Stimulated activated CD8-positive, alpha-beta memory T cell treated with anti-CD3 and anti-CD28 coated beads, Interleukin-2, amount 100 ng/mL, for 1 hour (primary cell): ENCODE measurements around the gene REG4.
"Not testable (repeated sequence)": the region's sequence is repeated elsewhere in the genome, so short reads cannot be mapped to it uniquely, and the experiment has no call there.

Experiments
- DNase-seq, 2 donors: peaks; one replicate each; pipeline ENCODE4 v3.0.0-alpha.2; 2020; ENCODE audit warnings: low read depth in 2 of 2

Gene REG4

DNA sequence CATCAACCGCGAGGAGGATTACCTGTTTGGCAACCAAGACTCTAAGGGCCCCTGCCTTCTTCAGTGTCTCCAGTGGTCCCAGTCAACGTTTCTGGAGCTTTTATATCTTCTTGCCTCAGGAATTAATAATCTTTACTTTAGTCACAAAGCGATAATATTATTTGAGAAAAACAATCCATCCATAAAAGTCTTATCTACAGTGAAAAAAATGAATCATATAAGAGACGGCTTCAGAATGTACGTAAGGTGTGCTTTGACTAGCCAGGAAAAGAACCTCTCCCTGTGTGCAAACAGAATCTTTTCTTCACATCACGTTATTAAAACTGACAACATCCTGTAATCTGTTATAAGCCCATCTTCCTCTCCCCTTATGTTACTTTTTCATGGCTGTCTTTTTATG lies at the start of gene REG4:
Gene REG4 (minus strand): TSS at position 74 of the 400 bp plus-strand sequence. CDS start 2,691 bp downstream, outside the sequence.
- DNase-seq: no peak

DNA sequence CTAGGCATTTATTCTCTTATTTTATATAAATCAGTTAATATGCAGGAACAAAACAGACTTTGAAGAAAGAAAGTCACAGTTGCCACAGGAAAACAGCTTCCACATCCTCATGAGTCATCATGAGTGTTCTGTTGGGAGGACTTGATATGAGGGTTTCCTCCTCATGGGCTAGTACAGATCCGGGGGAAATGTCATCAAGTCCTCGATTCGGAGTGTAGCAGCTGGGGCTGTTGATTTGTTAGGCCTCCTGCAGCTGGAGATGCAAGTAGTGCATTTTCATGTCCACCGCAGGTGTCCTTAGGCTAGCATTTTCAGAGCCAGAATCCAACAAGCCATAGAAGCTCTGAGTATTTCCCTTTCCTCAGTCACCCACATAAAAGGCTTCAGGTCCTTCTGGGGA lies 48.4 kb upstream of the REG4 start:
- no peak for DNase-seq

DNA sequence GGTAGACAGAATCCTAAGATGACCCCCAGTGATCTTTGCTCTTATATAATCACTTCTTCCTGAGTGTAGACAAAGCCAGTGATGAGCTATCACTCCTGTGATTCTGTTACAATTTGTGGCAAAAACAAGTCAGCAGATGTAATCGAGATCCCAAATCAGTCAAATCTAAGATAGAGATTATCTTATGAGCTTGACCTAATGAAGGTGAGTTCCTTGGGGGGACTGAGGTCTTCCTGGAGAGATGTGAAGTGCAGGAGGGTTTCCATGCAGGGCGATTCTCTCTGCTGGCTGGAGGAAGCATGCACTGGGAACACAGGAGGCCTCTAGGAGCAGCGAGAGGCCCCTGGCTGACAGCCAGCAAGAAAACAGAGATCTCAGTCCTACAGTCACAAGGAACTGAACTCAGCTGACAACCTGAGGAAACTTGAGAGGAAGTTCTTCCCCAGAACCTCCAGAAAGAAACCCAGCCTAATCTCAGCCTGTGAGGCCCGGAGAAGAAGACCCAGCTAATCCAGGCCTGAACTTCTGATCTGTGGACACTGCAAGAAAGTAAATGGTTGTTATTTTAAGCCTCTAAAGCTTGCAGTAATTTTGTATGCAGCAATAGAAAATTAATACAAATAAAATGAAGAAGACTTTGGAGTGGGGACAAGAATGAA lies 47.4 kb upstream of the REG4 start:
- not testable (repeated sequence) for DNase-seq

DNA sequence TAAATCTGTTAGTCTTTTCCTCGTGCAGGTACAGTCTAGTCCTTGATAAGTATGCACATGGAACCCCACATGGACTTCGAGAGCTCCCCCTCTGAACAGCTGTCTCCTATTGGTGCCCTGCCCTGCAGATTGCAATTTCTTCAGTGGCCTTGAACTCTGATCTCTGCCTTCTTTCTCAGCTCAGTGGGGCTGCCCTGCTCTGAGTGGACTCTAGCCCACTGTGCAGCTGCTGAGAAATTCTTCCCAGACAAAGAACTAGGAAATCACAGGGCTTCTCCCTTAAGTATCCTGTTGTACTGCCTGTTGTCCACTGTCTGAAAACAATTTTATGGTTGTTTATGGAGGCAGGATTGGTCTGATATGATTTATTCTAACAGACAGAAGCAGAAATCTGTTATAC lies 46.9 kb upstream of the REG4 start:
- no peak for DNase-seq

DNA sequence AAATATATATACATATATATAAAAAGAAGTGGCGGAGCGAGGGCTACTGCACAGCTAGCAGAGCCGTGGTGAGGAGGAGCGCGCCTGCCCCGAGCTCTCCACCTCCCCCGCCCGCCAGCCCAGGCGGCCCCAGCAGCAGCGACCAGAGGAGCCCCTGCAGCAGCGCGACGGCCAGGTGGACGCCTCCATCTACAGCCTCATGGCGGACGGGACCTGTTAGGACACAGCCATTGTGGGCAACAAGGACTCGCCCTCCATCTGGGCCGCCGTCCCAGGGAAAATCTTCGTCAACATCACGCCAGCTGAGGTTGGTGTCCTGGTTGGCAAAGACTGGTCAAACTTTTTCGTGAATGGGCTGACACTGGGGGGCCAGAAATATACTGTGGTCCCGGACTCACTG lies 41.9 kb upstream of the REG4 start:
- DNase-seq: no peak

DNA sequence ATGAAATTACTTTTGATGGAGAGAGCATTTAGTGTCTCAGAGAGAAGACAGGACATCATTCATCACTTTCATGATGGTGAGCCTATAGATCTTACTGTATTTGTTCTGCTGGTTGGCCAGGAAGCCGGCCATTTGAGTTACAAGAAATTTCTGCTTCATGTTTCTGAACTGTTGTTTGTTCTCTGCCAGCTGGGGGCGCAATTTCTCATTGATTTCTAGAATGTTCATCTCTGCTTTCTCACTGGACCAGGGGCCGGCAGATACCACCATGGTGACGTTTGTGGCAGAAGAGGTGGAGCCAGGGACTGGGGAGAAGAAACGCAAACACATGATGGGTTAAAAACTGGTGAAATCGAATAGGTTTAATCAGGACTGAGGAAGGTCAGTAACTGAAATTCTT lies 32.9 kb upstream of the REG4 start:
- not testable (repeated sequence) for DNase-seq

DNA sequence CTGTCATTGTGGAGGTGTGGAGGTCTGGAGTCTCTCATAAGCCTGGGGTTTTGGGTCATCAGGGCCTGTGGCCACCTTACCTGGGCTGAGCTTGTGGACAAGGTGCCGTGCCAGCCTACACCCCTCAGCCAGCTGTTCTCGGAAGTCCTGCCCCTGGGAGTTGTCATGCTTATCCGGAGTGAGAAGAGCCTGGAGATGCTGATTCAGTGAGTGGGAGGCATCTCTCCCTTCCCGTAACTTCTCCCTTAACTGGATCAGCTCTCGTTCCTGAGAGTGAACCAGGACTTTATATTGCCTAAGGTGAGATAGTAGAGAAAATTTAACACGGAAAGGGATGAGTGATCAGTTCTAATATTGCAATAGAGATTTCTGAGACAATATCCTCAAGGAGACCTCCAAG lies 30.0 kb upstream of the REG4 start:
- no peak for DNase-seq

DNA sequence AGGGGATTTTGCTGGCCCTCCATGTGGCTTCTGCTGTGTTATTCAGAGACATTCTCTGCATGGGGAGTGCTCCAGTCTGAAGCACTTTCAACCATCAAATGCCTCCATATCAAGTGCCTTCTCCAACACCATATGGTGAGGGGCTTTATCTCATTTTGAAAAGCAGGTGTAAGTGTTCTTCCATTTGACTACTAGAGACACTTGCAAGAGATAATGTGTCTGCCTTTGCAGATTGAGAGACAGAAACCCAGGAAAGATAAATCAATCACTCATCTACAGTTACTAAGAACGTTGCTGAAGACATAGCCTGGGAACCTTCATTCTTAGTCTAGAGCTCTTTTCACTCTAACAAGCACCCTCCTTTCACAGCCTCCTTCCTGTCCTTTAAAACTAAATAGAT lies 29.5 kb upstream of the REG4 start:
- DNase-seq: no peak

DNA sequence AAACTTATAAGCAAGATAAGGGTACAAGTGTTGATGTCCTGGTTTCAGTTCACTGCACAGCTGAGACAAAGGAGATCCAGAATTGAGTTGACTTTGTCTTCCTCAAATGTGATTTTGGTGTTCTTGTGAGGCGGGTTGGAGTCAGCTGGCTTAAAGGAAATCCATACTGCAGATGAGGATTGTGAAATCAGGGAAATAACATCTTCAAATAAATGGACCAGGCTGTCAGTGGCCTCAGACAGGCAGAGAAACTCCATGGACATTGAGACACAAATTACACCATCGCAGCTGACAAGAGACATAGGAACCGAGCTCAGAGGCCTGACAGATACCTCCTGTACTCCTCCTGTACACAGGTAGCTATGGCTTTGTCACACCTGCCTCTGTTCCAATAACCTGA lies 27.0 kb upstream of the REG4 start:
- no peak for DNase-seq

DNA sequence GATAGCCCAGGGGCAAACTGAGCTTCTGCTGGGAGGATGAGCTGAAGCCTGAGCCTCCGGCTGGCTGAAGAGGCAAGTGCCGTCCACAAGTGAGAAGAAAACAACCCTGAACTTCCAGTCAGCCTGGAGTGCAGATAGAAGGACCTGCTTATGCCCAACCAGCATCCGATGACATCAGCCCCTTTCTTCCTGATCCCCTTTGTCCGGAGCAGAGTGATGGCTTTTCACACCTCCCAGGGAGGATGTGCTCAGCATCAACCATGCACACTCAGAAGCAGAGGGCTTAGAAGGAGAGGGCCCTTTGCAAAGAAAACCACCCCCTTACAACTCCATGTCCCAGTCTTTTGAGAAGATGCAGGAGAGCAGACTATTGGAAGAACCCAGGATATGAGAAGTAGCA lies 23.7 kb upstream of the REG4 start:
- DNase-seq: no peak

DNA sequence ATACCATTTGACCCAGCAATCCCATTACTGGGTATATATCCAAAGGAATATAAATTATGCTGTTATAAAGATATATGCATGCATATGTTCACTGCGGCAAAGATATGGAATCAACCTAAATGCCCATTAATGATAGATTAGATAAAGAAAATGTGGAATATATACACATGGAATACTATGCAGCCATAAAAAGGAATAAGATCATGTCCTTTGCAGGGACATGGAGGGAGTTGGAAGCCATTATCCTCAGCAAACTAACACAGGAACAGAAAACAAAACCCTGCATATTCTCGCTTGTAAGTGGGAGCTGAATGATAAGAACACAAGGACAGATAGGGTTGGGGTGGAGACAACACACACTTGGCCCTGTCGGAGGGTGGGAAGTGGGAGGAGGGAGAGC lies 19.8 kb upstream of the REG4 start:
- DNase-seq: no peak

DNA sequence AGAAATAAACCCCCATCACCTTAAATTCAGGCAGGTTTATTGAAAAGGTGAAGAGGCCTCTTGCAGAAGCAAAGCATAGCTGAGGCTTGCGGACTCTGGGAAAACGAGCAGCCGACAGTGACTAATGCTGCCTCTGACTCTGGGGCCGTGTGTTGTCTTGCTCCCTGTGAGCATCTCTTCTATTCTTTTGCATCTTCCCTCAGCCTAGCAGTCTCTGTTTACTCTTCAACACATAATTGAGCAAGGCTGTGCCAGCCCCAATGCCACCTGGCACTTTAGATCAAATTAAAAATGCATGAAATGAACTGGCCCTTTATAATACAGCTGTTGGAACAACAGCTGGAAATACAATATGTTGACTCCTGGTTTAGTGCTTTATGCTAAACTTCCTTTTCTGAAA lies 18.4 kb upstream of the REG4 start:
- no peak for DNase-seq

DNA sequence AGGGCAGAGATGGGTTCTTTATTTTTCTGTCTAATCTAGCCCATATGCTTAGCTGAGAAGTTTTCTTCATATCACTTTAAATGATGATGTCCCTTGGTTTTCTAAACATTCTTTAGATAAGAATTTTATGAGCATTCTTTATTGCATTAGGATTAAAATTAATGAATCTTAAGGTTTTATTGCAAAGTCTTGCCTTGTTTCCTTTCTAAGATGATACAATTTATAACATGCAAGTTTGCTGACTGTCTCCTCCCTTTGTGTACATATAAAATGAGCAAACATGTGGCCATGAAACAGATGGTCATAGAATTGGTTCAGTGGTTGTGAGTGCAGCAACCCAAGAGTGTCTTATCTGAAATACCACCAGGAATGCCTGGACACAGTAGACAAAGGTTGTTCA lies 17.7 kb upstream of the REG4 start:
- not testable (repeated sequence) for DNase-seq

DNA sequence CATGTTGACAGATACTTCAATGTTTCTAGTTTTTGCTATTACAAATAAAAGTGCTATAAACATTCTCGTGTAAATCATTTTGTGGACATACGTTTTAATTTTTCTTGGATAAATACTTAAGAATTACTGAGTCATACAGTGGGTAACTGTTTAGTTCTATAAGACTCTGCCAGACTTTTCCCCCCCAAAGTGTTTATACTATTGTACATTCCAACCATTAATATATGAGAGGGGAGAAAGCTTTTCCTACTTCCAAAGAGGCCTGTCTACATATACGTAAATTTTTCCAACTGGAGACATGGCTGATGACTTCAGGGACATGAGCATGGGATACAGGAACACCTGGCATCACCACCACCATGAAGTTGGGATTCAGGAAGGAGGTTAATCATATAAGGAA lies 17.0 kb upstream of the REG4 start:
- no peak for DNase-seq

DNA sequence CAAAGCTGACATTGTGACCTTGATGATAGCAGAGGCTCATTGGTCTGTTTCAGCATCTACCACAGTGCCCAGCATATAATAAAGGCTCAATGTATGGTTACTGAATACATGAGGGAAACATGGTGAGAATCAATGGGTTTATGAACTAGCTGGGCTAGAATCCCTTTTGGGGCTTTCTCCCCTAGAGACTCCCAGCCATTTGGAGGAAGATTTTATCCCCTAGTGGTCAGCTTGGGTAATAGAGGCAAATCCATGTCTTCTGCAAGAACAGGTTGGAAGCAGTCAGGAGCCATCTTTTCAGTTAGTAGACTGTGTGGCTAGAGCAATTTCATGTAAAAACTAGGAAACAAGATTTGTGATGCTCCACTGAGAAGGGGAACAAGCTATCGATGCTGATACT lies 15.8 kb upstream of the REG4 start:
- DNase-seq: no peak

DNA sequence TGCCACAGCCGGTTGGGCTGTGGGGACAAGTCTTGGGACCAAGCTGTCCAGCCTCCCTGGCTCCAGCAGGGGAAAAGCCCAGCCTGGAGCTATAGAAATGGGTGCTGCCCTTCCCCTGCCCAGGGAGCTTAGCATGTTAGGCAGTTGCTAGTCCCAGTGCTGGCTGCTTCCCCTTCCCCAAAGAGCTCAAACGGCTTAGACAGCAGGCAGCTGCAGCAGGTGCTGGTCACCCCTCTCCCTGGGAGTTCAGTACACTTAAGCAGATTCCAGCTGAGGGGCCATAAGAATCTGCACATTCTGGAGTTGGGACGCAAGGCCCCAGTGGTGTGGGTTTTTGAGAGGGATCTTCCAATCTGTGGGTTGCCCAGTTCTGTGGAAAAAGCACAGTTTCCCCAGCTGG lies 11.1 kb upstream of the REG4 start:
- DNase-seq: no peak

DNA sequence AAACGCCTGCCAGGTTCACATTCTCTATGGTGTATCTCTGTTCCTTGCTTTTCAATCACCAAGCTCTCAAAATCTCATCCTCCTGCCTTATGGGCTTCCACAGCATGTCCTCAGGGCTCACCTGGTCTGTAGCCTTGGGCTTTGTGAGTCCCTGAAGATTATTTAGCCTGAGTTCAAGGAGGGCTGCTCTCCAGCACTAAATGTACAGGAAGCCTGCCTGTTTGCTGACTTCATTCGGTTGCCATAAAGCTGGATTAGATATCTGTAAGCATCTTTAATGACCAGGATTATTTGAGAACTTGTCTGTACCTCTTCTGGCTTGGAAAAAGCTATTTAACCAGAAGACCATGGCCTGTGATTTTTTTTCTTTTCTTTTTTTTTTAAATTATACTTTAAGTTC lies 6.9 kb upstream of the REG4 start:
- DNase-seq: no peak

DNA sequence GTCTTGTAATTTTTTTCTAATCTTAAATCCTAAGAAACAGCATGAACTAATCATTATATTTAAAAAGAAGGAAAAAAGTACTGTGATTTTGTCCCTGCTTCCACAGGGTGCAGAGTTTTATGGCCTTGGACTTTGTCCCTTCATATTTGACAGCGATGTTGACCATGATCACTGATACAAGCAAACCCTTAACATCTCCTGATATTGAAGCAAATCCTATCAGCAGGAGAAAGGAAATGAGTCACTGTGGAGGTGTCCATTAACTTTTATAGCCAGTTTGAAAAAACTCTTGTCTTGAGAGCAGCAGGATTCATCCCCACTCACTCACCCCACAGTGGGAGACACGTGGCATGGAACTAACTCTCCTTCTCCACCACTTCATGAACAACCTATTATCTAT lies 5.1 kb upstream of the REG4 start:
- no peak for DNase-seq

DNA sequence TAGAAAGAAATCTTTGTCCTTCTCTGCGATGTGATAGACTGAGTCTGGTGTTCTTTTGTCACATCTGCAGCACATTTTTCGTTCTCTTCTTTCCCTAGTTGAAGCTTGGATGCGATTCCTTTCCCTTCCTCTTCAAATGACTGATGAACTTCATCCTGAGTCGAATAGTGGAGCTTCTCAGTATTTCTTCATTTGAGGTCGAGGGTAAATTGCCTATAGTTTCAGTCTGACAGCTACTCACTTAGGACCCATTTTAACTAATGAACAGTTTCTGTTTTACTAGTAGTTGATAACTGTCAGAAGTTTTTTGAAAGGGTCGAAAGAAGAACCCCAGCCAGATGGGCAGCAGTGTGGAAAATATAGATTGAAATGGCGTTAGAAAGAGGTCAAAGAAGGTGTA lies 4.7 kb upstream of the REG4 start:
- DNase-seq: no peak

DNA sequence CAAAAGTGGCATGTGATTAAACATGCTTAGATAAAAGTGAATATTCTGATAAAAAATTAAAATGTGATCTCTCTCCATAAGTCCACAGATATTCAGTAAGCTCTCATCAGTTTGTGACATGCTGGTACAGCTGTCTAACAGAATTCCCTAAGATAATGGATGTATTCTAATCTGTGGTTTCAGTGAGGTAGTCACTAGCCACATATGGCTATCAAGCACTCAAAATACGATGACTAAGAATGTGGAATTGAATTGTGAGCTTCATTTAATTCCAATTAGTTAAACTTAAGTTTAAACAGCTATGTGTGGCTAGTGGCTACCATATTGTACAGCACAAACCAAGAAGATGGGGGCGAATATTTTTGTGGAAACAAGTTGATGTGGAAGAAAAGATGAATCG lies 4.1 kb upstream of the REG4 start:
- DNase-seq: no peak

DNA sequence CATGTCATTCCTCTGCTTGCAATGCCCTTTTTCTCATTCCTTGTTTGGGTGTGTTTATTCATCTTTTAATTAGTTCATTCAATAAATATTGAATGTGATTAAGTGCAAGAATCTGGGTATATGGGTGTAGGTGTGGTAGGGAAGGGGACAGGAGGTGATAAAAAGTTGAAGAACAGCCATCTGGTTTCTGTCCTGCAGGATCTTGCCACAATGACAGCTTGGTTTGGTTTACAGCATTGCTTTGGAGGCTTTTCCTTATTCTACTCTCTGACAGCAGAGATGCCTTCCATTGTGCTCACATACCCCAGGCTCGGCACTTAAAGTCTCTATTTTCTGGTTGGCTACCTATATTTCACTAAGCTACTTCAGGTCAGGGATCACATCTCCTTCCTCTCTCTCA lies 3.0 kb upstream of the REG4 start:
- DNase-seq: no peak

DNA sequence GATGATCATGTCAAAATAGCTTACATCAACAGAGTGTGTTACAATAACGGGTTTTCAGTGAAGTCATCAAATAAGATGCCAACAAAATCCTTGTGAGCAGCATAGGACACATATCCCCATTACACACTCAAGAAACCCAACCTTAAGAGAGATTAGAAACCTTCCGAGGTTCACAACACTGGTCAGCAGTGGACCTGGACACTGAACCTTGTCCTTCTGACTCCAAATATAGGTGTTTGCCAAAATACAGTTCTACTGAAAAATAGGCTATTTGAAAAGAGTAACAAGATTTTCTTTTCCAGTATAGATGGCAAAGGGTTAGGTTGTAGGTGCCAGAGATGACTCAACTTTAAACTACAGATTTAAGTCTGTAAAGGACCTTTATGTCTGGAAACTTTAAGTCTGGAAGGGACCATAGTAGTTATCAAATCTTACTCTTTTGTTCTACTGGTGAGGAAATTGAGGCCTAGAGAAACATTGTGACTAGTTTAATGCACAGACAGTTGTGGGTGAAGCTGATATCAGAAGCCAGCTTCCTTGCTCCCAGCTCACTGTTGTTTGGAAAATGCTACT lies 811 bp upstream of the REG4 start:
- DNase-seq: no peak

DNA sequence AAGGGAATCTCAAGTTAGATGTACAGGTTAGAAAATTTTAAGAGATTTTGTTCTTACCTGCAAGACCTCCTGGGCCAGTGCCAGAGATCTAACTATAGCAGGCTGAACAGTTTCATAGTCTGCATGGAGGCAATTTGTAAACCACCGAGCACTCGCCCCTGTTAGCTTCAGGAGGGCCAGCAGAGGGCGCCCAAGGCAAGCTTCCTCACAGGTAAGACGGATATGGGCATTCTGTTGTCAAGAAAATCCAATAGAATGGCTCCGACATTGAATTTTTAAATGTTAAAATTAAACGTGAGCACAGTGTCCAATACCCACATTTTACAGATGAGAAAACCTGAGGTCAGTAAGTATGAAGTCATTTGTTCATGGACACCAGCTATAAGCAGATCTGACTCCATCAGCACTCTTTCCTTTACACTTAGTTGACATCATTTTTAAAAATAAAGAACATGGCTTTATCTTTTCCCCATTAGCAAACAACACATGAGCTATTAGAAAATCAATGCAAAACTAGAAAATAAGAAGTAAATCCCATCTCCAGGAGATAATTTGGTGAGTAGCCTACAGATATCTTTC lies 2.2 kb downstream of the REG4 start:
- peak; percentile 21 to 38 for DNase-seq

DNA sequence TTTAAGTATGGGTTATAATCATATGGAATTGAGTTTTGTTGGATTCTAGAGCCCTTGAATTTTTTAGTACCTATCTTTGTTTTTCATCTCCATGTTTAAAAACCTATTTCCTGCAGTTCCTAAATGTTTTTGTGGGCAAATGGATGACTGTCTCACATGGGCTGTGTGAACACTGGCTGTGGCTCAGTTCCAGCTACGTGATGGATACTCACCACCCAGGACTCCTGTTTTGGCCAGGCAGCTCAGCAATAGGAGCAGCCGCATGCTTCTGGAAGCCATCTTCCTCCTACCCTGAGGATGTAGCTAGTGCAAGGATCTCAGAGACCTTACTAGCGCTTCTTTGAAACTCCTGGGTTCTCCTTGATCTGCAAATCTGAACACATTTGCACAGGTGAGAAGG lies 2.8 kb downstream of the REG4 start:
- DNase-seq: no peak
